OCI-LY1 (cell line): Measurements from ENCODE around the gene ITIH4.

Experiments
- H2AFZ ChIP-seq: fragments of 200-600 bp; sonication (generic), shearing (Covaris generic); 2 replicates; pipeline ENCODE4 v1.6.0; 2014; ENCODE audit warnings: antibody characterized with exemption, mild to moderate bottlenecking, low read length
- H3F3A ChIP-seq: fragments of 200-600 bp; sonication (generic), shearing (Covaris generic); 2 replicates; pipeline ENCODE4 v1.6.0; 2014; ENCODE audit warnings: mild to moderate bottlenecking, antibody characterized with exemption, low read length, moderate library complexity; ENCODE audit not compliant: insufficient read depth
- H3K27ac ChIP-seq: fragments of 200-600 bp; sonication (generic); 2 replicates; pipeline ENCODE4 v1.5.1; 2014; ENCODE audit warnings: low read length, mixed run types, mild to moderate bottlenecking, low read depth; ENCODE audit not compliant: poor library complexity, severe bottlenecking
- H3K27me3 ChIP-seq: fragments of 200-600 bp; sonication (generic); 2 replicates; pipeline ENCODE4 v1.6.0; 2014; ENCODE audit warnings: antibody characterized with exemption, mild to moderate bottlenecking, low read length, moderate library complexity; ENCODE audit not compliant: insufficient read depth
- H3K36me3 ChIP-seq: fragments of 200-600 bp; sonication (generic); 2 replicates; pipeline ENCODE4 v1.6.1; 2014; ENCODE audit warnings: mild to moderate bottlenecking, antibody characterized with exemption, low read length, moderate library complexity, mixed read lengths; ENCODE audit not compliant: insufficient read depth
- H3K4me1 ChIP-seq: fragments of 200-600 bp; sonication (generic); 2 replicates; pipeline ENCODE4 v1.5.1; 2014; ENCODE audit warnings: mild to moderate bottlenecking, low read length, moderate library complexity; ENCODE audit not compliant: insufficient read depth, severe bottlenecking
- H3K4me2 ChIP-seq: fragments of 200-600 bp; sonication (generic), shearing (Covaris generic); 2 replicates; pipeline ENCODE4 v1.6.1; 2014; ENCODE audit warnings: low read length
- H3K4me3 ChIP-seq: fragments of 200-600 bp; sonication (generic); 2 replicates; pipeline ENCODE4 v1.5.1; 2014; ENCODE audit warnings: low read length, low read depth, mild to moderate bottlenecking, mixed read lengths; ENCODE audit not compliant: poor library complexity, severe bottlenecking
- H3K79me2 ChIP-seq: fragments of 200-600 bp; shearing (Covaris generic); 2 replicates; pipeline ENCODE4 v1.6.1; 2016; ENCODE audit warnings: mixed run types, low read length, mixed read lengths; ENCODE audit not compliant: insufficient read depth
- H3K9ac ChIP-seq: fragments of 200-600 bp; sonication (generic), shearing (Covaris generic); 2 replicates; pipeline ENCODE4 v1.6.1; 2014; ENCODE audit warnings: mild to moderate bottlenecking, low read length, mixed read lengths
- H3K9me2 ChIP-seq: fragments of 200-600 bp; sonication (generic), shearing (Covaris generic); 2 replicates; pipeline ENCODE4 v1.6.1; 2014; ENCODE audit warnings: low read depth, mild to moderate bottlenecking, low read length, mixed read lengths
- H3K9me3 ChIP-seq: fragments of 200-600 bp; shearing (Covaris generic); 2 replicates; pipeline ENCODE4 v1.6.1; 2014; ENCODE audit warnings: low read length, mixed read lengths
- H4K20me1 ChIP-seq: fragments of 200-600 bp; sonication (generic), shearing (Covaris generic); 2 replicates; pipeline ENCODE4 v1.6.0; 2016; ENCODE audit warnings: mild to moderate bottlenecking, low read length; ENCODE audit not compliant: insufficient read depth
- CTCF ChIP-seq: fragments of 200-600 bp; sonication (generic), shearing (Covaris generic); IDR thresholded peaks from 2 replicates; pipeline ENCODE4 v1.5.1; 2017; ENCODE audit warnings: mild to moderate bottlenecking, antibody characterized with exemption, low read length, moderate library complexity, mixed read lengths
- EZH2 ChIP-seq: fragments of 200-600 bp; sonication (generic), shearing (Covaris generic); IDR thresholded peaks from 2 replicates; pipeline ENCODE4 v1.8.0; 2017; ENCODE audit warnings: borderline replicate concordance, mixed run types, mild to moderate bottlenecking, antibody characterized with exemption, low read length, moderate library complexity, mixed read lengths

ITIH4 gene

GRCh38 chr3:52852419-52852818 lies 21.9 kb upstream of the ITIH4 start:
- Histone ChIP-seq H3K79me2 (no peaks in the 10 kb centered on the region), H3K4me3 (no peak overlapping the region), H3K4me2 (no peak overlapping the region), H3F3A (no peaks in the 10 kb centered on the region), H3K27ac (no peak overlapping the region), H3K27me3 (no peaks in the 10 kb centered on the region), H3K9me2 (no peaks in the 10 kb centered on the region), H3K9me3 (no peaks in the 10 kb centered on the region), H3K36me3 (peaks cover 34% of the 10 kb centered on the region; the same call in 1 of the 2 replicates), H2AFZ (no peak overlapping the region), H3K9ac (no peak overlapping the region), H4K20me1 (no peaks in the 10 kb centered on the region), H3K4me1 (no peaks in the 10 kb centered on the region)
- TF ChIP-seq EZH2 (no peak), CTCF (no peak)

GRCh38 chr3:52851348-52851747 lies 20.9 kb upstream of the ITIH4 start:
- Histone ChIP-seq H3K27ac (no peak overlapping the region), H3K36me3 (peaks cover 34% of the 10 kb centered on the region; the same call in 1 of the 2 replicates)

GRCh38 chr3:52849656-52850055 lies 19.2 kb upstream of the ITIH4 start:
- Histone ChIP-seq H3K4me1 (no peaks in the 10 kb centered on the region), H3K9ac (no peak overlapping the region), H3F3A (no peaks in the 10 kb centered on the region), H3K9me2 (no peaks in the 10 kb centered on the region), H3K4me2 (no peak overlapping the region), H3K36me3 (peaks cover 29% of the 10 kb centered on the region; the same call in 1 of the 2 replicates), H2AFZ (no peak overlapping the region), H3K9me3 (no peaks in the 10 kb centered on the region), H3K79me2 (no peaks in the 10 kb centered on the region), H3K27me3 (no peaks in the 10 kb centered on the region), H3K27ac (no peak overlapping the region), H4K20me1 (no peaks in the 10 kb centered on the region), H3K4me3 (no peak overlapping the region)
- TF ChIP-seq EZH2: no peak

More at GRCh38 chr3:52851348-52851747, 20.9 kb upstream of the ITIH4 start:
- Histone ChIP-seq H2AFZ (no peak overlapping the region), H3K4me3 (no peak overlapping the region), H3K4me2 (no peak overlapping the region), H3K9me3 (no peaks in the 10 kb centered on the region), H3K4me1 (no peaks in the 10 kb centered on the region), H4K20me1 (no peaks in the 10 kb centered on the region), H3K79me2 (no peaks in the 10 kb centered on the region), H3K9ac (no peak overlapping the region), H3K9me2 (no peaks in the 10 kb centered on the region), H3K27me3 (no peaks in the 10 kb centered on the region), H3F3A (no peaks in the 10 kb centered on the region)
- TF ChIP-seq EZH2 (no peak), CTCF (peak; percentile 77)

- Histone ChIP-seq H3K4me2 (no peak overlapping the region), H3K4me1 (no peaks in the 10 kb centered on the region), H3K9me2 (no peaks in the 10 kb centered on the region), H3K27me3 (no peaks in the 10 kb centered on the region), H3F3A (no peaks in the 10 kb centered on the region), H3K27ac (no peak overlapping the region), H3K9ac (no peak overlapping the region), H2AFZ (no peak overlapping the region), H3K79me2 (no peaks in the 10 kb centered on the region), H3K4me3 (no peak overlapping the region), H3K36me3 (peaks cover 29% of the 10 kb centered on the region; the same call in 1 of the 2 replicates), H4K20me1 (no peaks in the 10 kb centered on the region), H3K9me3 (no peaks in the 10 kb centered on the region)
- TF ChIP-seq EZH2 (no peak), CTCF (no peak)
Measured at GRCh38 chr3:52848617-52849016, 18.1 kb upstream of the ITIH4 start.
